GM19238 (cell line): Measurements from ENCODE around the gene HNRNPAB.
"Not testable (repeated sequence)": the region's sequence is repeated elsewhere in the genome, so short reads cannot be mapped to it uniquely, and the experiment has no call there.

Source experiments
- DNase-seq: peaks from one replicate; pipeline ENCODE4 v3.0.0; 2011; ENCODE audit warnings: low spot score; ENCODE audit not compliant: insufficient read length

The HNRNPAB gene

GRCh38 chr5:178241688-178242231 lies 37.4 kb downstream of the HNRNPAB start:
- DNase-seq, result no peak

DNA sequence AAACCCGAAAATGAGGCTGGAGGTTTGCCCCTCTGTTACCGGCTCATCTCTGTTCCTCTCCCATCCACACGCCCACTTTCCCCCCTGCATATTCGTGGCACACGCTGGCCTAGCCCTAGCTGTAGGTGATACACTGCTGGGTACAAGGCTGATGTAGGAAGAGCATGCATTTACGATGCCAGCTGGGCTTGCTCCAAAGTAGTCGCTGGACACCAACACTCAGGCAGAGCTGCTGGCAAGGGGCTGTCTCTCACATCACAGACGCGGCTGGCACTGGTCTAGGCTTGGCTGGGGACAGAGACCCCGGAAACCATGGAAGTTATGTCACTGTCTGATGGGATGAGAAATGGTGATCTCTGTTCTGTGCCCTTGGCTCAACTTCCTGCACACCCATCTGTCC lies 38.1 kb downstream of the HNRNPAB start:
- no peak for DNase-seq

- DNase-seq, result no peak
These were observed 40.2 kb downstream of the HNRNPAB start for GRCh38 chr5:178244576-178244975.

DNA sequence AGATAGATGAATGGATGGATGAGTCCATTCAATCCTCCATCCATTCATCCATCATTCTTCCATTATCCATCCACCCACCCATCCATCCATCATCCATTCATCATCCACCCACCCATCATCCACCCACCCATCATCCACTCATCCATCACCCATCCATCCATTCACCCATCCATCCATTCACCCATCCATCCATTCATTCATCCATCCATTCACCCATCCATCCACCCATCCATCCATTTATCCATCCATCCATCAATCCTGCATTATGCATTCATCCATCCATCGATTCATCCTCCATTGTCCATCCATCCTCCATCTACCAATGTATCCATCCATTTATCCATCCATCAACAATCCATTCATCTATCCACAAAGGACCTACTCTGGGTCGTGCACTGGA lies 41.1 kb downstream of the HNRNPAB start:
- no peak for DNase-seq

- DNase-seq, result no peak
These were observed 42.4 kb downstream of the HNRNPAB start for GRCh38 chr5:178246624-178247279.

- no peak for DNase-seq
These were observed 43.4 kb downstream of the HNRNPAB start for GRCh38 chr5:178247481-178248456.

- no peak for DNase-seq
These were observed 44.4 kb downstream of the HNRNPAB start for GRCh38 chr5:178248750-178249149.

DNA sequence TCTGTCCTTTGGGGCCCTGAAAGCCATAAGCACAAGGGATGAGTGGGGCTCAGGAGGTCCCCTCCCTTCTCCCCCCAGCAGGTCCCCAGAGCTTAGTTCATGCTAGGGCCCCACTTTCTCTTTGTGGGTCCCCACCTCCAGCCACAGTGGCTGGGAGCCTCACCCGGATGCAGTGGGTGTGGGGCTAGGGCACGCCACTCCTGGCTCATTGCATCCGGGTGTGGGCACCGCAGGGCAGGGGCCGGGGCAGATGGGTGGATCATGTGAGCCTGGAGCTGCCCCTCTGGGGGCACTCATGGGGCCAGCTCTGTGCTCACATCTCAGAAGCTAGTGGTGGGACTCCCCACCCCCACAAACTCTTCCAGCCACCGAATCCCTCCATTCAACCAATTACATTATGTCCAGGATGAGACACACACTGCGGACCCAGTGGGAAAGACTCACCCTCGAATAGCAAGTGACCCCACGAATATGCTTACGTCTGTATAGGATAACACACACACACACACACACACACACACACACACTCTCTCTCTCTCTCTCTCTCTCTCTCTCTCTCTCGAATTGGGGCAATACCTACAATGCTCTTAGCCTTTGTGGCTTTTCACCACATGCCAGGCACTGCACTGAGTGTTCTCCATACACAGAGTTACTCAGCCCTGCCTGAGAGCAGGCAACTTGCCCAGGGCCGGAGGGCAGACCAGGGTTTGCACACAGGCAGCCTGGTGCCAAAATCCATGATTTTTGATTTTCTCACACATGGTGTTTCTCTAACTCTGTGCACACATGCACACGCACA lies 45.1 kb downstream of the HNRNPAB start:
- DNase-seq, result no peak

DNA sequence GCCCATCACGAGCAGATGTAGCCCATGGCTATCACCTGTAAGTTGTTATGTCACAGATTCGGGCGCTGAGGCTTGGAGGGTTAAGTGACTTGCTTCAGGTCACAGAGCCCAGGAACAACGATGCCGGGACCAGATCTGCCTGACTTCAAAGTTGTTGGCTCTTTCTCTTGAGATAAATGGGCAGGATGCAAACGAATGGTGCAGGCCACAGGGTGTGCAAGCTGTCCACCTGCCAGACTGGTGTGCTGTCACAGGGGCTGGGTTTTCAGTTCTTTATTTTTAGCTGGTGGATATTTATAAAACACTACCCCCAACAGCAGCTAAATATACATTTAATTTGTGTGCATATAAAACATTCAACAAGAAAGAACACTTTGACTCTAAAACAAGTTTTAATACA lies 45.9 kb downstream of the HNRNPAB start:
- no peak for DNase-seq

- DNase-seq, result no peak
These were observed 47.9 kb downstream of the HNRNPAB start for GRCh38 chr5:178252258-178252657.

- DNase-seq, result not testable (repeated sequence)
These were observed 49.3 kb downstream of the HNRNPAB start for GRCh38 chr5:178253632-178254031.

DNA sequence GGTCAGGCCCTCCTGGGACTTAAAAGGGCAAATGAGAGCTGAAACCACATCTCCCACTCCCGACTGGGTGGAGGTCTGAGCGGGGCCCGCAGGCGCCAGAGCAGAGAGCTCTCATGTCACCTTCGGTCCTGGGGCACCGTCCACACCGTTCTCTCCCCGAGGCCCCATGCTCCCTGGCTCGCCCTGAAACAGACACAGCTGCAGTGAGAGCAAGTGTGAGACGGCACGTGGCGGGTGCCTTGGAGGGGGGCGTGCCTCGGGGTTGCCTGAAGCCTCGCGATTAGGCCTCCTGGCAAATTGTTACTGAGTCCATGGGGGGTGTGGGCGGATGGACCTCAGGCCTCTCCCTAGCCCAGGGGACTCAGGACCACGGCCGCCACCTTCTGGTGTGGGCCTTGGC lies 52.4 kb downstream of the HNRNPAB start:
- no peak for DNase-seq

- no peak for DNase-seq
These were observed 53.3 kb downstream of the HNRNPAB start for GRCh38 chr5:178257650-178258049.

- no peak for DNase-seq
These were observed 55.5 kb downstream of the HNRNPAB start for GRCh38 chr5:178259623-178260536.
